Neutrophil (primary cell): ENCODE measurements around the gene ABLIM2.

Experiments
- H3K27ac ChIP-seq: fragments of 200-600 bp; sonication (generic); 2 replicates; pipeline ENCODE4 v1.5.1; 2016; ENCODE audit warnings: mild to moderate bottlenecking, moderate library complexity
- H3K27me3 ChIP-seq: fragments of 200-600 bp; sonication (generic); 2 replicates; pipeline ENCODE4 v1.6.0; 2016; ENCODE audit warnings: mild to moderate bottlenecking
- H3K36me3 ChIP-seq: fragments of 200-600 bp; sonication (generic); 2 replicates; pipeline ENCODE4 v1.5.1; 2017
- H3K4me1 ChIP-seq, 2 experiments: fragments of 200-600 bp in 1 of 2; sonication (generic) in 1 of 2; 1 replicate in 1 of 2; 2 replicates in 1 of 2; pipeline versions ENCODE4 v1.5.1 to v1.6.1; 2013 to 2016; ENCODE audit warnings: low read depth in 1 of 2, low read length in 1 of 2, mild to moderate bottlenecking in 1 of 2, moderate library complexity in 1 of 2; ENCODE audit not compliant: control insufficient read depth in 1 of 2, insufficient read depth in 1 of 2
- H3K4me3 ChIP-seq, 2 experiments: fragments of 200-600 bp in 1 of 2; sonication (generic) in 1 of 2; 1 replicate in 1 of 2; 2 replicates in 1 of 2; pipeline ENCODE4 v1.5.1; 2013 to 2016; ENCODE audit warnings: low read depth in 1 of 2, low read length in 1 of 2, mild to moderate bottlenecking in 1 of 2, moderate library complexity in 1 of 2
- H3K9me3 ChIP-seq: fragments of 200-600 bp; sonication (generic); 2 replicates; pipeline ENCODE4 v1.5.1; 2016
- CTCF ChIP-seq: fragments of 200-600 bp; sonication (generic); IDR thresholded peaks from 2 replicates; pipeline ENCODE4 v1.5.1; 2016; ENCODE audit warnings: antibody characterized with exemption

ABLIM2 gene

GRCh38 chr4:8158710-8159536, at the start of gene ABLIM2:
ABLIM2 (minus strand) TSS chr4:8158813; CDS start chr4:8158689, 124 bp downstream.
- peaks cover 91% of the 10 kb centered on the region for H3K27me3 ChIP-seq
- H3K4me3 ChIP-seq = peak within 1 kb of the TSS; percentile 73 to 78
- TF ChIP-seq CTCF = peak; percentile 25
- H3K9me3 ChIP-seq = no peaks in the 10 kb centered on the region
- no peaks in the 10 kb centered on the region for H3K36me3 ChIP-seq
- H3K4me1 ChIP-seq = peaks cover 15% of the 10 kb centered on the region in 2 experiments
- no peak within 1 kb of the TSS for H3K27ac ChIP-seq

GRCh38 chr4:8207314-8207713, 48.7 kb upstream of the ABLIM2 start:
- Histone ChIP-seq H3K9me3 (no peaks in the 10 kb centered on the region), H3K27ac (no peak overlapping the region), H3K27me3 (peaks cover 54% of the 10 kb centered on the region), H3K4me1 (peaks cover 13 to 22% of the 10 kb centered on the region in 2 experiments), H3K4me3 (no peak overlapping the region), H3K36me3 (no peaks in the 10 kb centered on the region)
- TF ChIP-seq CTCF = no peak

- H3K9me3 ChIP-seq = no peaks in the 10 kb centered on the region
- H3K27me3 ChIP-seq = peaks cover 58% of the 10 kb centered on the region
- TF ChIP-seq CTCF = no peak
- no peak overlapping the region for H3K27ac ChIP-seq
- H3K4me3 ChIP-seq = no peak overlapping the region
- H3K4me1 ChIP-seq = peaks cover 17 to 27% of the 10 kb centered on the region in 2 experiments
- H3K36me3 ChIP-seq = no peaks in the 10 kb centered on the region
Observed at GRCh38 chr4:8205749-8206611, 47.4 kb upstream of the ABLIM2 start.

- Histone ChIP-seq H3K36me3 (no peaks in the 10 kb centered on the region), H3K4me1 (peaks cover 24 to 34% of the 10 kb centered on the region in 2 experiments), H3K27me3 (peaks cover 65% of the 10 kb centered on the region), H3K4me3 (no peak overlapping the region), H3K9me3 (no peaks in the 10 kb centered on the region), H3K27ac (no peak overlapping the region)
- no peak for TF ChIP-seq CTCF
Observed at GRCh38 chr4:8205241-8205707, 46.7 kb upstream of the ABLIM2 start.

- no peak for TF ChIP-seq CTCF
- Histone ChIP-seq H3K36me3 (no peaks in the 10 kb centered on the region), H3K9me3 (no peaks in the 10 kb centered on the region), H3K4me1 (peaks cover 30 to 39% of the 10 kb centered on the region in 2 experiments), H3K4me3 (no peak overlapping the region), H3K27me3 (peaks cover 71% of the 10 kb centered on the region), H3K27ac (no peak overlapping the region)
Observed at GRCh38 chr4:8204576-8205227, 46.1 kb upstream of the ABLIM2 start.
